Sigmoid colon (tissue), 3 donors: ENCODE data around the gene SH2B3.

Experiments
- POLR2A ChIP-seq, 2 donors: fragments of 450-650 bp; IDR thresholded peaks; one replicate each; pipeline ENCODE4 v1.6.1; 2016; ENCODE audit warnings: antibody characterized with exemption in 2 of 2, mild to moderate bottlenecking in 2 of 2, moderate library complexity in 2 of 2
- TF ChIP-seq, protein P1 (sequence below), 4 experiments: fragments of 450-650 bp in 3 of 4; fragments of 200-600 bp in 1 of 4; IDR thresholded peaks; one replicate each; pipeline ENCODE4 v1.5.1; 2016 to 2019; ENCODE audit warnings: antibody characterized with exemption in 4 of 4, mild to moderate bottlenecking in 3 of 4, moderate library complexity in 2 of 4

DNA sequence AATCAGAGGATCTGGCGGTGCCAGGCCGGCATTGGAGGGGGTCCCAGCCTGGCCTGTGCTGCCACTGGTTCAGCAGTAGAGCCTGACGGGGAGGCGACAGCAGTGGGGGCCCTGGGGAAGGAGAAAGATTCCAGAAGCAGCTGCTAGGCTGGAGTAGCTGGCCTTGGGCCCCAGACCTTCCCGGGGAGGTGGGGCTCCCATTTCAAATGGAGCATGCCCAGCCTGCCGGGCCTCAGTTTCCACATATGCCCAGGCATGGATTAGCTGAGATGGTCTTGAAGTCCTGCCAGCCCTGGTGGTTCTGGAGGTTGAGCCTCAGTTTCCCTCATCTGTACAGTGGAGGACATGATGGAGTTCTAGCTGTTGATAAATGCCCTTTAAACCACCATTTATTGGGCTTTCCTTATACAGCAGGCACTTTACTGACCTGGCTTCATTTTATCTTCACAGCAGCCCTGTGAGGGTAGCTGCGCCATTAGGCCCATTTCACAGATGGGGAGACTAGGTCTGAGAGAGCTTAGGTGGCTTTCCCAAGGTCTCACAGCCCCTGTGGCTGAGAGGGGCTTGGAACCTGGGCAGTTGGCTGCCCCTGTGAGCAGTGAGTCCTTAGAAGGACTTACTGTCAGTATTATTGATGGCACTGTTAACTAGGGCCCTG is 21.8 kb downstream of the SH2B3 start:
- TF ChIP-seq, protein P1, sequence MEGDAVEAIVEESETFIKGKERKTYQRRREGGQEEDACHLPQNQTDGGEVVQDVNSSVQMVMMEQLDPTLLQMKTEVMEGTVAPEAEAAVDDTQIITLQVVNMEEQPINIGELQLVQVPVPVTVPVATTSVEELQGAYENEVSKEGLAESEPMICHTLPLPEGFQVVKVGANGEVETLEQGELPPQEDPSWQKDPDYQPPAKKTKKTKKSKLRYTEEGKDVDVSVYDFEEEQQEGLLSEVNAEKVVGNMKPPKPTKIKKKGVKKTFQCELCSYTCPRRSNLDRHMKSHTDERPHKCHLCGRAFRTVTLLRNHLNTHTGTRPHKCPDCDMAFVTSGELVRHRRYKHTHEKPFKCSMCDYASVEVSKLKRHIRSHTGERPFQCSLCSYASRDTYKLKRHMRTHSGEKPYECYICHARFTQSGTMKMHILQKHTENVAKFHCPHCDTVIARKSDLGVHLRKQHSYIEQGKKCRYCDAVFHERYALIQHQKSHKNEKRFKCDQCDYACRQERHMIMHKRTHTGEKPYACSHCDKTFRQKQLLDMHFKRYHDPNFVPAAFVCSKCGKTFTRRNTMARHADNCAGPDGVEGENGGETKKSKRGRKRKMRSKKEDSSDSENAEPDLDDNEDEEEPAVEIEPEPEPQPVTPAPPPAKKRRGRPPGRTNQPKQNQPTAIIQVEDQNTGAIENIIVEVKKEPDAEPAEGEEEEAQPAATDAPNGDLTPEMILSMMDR (IDR thresholded peaks at IDR 0.05), result no peak
- no peak for TF ChIP-seq POLR2A (IDR thresholded peaks at IDR 0.05)
